NCI-H2196 (cell line): ENCODE measurements around the gene CSMD2.

ENCODE experiments used
- DNase-seq: peaks from one replicate; lab custom pipeline; 2025; ENCODE audit not compliant: unreplicated experiment; lab: John Stamatoyannopoulos, UW

The CSMD2 gene

DNA sequence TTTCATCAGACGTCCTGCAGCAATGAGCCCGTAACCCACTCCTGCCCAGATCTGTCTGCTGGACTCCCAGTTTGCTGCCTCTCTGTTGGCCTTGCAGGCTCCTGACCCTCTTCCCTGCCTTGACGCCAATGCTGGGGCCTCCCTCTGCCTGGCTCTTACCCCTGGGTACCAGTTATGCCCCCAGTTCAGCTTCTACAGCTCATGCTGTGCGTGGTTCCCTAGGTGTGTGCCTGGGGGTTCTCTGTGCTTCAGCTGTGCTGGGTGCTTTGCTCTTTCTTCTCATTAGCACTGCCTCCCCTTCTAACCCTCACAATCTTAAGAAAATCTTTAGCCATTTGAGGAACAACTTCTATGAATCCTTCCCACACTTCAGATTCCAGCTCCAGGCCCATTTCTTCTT is 541.2 kb downstream of the CSMD2 start:
- DNase-seq, result no peak

DNA sequence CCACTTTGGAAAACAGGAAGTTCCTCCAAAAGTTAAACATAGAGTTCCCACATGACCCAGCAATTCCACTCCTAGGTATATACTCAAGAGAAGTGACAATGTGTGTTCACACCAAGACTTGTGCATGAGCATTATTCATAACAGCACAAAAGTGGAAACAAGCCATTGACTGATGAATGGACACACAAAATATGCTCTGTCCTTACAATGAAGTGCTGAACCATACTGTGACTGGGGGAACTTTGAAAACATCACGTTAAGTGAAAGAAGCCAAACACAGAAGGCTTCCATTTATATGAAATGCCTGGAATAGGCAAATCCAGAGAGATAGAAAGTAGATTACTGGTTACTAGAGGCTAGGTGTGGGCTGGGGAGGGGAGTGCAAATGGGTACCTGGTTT is 542.3 kb downstream of the CSMD2 start:
- DNase-seq, result no peak

DNA sequence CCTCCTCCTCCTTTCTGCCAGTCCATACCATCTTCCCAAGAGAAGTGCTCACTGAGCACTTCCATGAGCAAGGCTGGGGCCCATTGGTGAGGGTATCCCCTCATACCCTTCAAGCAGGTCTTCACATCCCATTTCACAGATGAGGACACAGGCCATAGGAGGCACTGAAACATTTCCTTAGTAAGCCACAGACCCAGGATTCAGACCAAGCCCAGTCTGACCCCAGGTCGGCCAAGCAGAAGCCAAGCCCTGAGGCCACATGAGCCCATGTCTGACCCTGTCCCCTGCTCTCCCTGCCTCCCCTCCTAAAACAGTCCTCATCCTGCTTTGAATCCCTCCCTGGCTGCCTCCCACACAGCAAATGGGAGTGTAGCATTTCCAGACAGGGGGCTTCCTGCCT is 546.4 kb downstream of the CSMD2 start:
- DNase-seq, result no peak

DNA sequence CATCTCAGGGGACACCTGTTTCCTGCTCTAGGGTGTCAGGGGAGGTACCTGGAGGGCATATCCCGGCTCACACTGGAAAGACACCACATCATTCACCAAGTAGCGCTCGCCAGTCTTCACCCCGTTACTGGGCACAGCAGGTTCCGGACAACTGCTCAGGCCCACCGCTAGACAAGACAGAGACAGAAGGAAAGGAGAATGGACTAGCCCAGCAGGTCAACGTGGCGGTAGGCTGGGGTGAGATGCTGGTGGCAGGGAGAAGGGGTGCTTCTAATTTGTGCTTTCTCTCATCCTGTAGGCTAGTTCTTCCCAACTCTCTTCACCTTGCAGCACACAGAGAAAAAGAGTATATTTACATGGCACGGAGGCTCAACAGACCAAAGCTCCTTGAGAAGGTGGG is 547.6 kb downstream of the CSMD2 start:
- DNase-seq, result no peak

DNA sequence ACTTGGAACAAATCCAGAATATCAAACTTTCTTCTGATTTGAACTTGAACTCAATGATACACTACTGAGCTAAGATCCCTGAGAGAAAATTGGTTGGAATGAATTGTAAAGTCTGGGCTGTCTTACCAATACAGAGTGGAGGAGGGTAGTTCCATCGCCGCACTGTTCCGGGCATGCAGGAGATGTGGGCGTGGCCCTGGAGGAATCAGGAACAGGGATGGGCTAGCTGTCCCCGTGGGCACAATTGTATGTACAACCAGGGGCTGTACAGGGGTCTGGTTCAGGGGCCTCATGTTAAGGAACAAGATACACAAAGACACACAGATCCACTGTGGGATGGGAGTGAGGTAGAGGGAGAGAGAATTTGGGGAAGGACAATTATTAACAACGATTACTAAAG is 548.2 kb downstream of the CSMD2 start:
- DNase-seq, result no peak

DNA sequence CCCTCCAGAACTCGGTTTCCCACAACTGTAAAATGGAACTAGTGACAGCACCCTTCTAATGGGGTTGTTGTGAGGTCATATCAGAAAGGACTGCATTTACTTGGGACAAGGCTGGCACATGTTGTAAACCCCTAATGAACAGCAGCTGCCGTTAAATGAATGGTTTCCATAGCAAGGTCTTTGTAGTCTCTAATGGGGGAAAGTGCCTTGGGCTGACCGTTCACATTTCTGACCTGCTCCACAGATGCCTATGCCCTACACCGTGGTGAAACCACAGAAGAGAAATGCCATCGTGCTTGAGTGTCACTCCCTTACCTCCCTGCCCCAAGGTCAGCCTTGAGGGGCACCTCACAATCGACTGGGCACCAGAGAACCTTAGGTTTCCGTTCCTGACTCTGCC is 549.5 kb downstream of the CSMD2 start:
- DNase-seq, result no peak

DNA sequence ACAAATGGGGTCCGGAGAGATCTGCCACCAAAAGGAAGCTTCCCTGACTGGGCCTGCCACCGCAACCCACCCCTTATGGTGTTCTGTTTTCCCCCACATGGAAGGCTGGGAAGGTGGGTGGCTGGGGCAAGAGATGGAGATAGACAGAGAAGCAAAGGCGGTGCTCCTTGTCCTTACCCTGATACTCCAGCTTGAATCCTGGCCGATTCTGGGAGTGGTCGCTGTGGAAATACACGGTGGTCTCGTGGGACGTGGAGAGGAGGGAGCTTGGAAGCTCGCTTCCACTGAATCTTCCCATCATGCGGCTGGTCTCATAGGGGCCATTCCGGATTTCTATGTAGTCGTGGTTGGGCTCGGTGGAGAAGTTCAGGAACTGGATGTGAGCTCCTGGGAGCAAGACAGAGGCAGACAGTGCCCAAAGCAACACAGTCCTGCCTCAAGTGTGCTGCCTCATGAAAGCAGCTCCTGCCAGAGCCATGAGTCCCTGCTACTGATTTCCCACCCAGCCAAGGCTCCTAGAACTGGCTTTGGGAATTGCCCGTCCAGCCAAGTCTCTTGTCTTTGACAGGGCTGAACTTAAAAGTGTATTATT is 554.1 kb downstream of the CSMD2 start:
- DNase-seq, result no peak

DNA sequence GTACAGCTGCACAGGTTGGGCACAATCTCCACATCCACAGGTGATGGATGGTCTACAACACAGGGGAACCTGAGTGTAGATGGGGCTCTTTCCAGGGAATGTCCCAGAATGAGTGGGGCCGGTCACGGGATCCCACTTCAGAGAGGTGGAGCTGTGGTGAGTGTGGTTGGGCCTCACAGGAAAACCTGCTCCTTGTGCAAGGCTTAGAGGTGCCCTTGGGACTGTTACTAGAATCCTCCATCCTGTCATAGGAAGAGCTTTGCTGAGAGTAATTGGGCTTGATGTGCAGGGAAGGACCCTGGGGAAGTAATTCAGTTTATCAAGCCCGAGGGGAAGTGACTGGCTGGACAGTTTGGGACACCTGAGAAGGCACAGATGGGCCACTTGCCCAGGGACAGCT is 554.6 kb downstream of the CSMD2 start:
- no peak for DNase-seq

DNA sequence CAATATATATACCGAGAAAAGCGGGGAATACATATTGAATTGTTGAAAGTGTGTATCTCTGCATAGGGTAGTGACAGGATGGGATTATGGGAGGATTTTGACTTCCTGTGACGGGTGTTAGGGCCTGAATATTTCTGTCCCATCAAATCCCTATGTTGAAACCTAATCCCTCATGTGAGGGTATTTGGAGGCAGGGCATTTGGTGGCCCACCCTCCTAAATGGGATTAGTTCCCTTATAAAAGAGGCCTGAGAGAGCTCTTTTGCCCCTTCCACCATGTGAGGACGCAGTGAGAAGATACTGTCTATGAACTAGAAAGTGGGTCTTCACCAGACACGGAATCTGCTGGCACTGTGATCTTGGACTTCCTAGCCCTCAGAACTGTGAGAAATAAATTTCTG is 555.3 kb downstream of the CSMD2 start:
- no peak for DNase-seq

DNA sequence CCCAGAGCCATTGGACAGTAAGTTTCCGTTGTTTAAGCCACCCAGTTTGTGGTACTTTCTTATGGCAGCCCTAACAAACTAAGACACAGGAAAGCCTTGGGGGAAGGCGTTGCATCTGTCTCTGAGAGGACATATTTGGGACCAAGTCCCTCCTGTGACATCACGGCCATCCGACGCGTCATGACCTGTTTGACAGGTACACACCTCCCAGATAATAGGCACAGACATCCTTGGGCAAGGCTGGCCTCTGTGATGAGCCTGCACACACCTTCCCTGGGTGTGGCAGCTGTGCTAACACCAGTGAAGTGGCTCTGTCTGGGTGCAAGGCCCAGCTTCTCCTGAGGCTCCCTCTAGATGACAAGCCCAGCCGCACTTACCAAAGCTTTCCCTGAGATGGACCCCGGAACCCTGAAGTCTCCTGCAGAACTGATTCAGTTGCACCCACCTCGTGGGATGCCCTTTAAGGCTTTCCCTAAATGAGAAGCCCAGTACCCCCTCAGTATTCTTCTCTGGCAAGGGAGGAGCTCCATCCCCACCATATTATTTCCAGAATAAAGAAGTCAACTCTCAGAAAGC is 556.1 kb downstream of the CSMD2 start:
- no peak for DNase-seq

DNA sequence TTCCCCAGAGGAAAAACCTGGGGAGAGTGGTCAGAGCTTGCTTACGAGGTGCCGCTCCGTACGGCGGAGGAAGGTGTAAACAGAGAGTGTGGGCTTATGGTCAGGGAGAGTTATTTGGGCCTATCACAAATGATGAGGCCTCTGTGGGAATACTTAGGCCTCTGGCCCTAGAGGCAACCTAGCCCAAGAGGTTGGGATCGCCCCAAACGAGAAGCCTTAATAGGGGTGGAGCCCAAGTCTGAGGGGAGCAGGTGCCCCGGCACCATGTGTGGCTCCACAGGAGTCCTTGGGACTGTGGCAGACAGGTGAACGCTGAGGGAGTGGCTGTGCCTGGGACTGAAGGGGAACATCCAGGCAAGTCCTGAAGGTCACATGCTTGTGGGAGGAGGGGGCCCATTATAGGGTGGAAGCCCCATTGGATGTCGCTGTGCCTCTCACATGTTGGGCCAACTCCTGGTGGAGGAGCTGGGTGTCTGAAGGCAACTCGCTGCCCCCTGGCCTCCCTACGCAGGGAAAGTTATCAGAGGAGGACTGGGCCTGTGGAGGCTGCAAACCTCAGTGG is 557.5 kb downstream of the CSMD2 start:
- DNase-seq, result no peak

DNA sequence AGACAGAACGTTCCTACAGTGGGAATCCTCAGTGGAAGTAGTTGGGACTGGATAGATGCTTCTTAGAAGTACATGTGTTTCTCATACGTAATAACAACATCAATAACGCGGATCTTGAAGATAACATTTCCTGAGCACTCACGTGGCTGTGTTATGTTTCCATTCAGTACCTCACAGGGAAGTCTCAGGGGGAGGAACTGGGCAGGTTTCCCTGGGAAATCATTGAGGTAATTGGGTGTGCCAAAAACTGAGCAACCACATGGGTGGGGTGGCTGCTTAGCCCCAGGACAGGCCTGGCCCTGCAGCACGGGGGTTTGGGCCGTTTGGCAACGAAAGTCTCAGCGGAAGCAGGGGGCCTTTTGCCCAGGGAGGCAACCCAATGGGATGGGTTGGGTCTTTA is 558.8 kb downstream of the CSMD2 start:
- DNase-seq, result no peak

DNA sequence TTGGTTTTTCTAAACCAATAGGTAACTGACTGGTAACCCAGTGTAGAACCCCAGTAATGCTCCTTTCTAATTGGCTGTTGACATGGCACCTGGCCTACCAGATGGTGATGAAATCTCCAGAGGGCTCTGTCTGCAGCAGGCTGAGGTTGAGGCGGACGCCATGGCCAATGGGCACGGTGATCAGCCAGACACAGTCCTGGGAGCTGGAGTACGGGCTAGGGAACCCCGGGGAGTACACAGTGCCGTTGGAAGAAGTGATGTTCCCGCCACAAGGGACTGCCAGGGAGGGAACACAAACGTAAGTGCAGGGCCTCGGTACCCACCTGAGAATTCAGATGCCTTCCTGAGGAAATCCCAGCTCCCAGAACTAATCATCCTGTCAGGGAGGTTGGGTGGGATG is 562.8 kb downstream of the CSMD2 start:
- DNase-seq, result no peak

DNA sequence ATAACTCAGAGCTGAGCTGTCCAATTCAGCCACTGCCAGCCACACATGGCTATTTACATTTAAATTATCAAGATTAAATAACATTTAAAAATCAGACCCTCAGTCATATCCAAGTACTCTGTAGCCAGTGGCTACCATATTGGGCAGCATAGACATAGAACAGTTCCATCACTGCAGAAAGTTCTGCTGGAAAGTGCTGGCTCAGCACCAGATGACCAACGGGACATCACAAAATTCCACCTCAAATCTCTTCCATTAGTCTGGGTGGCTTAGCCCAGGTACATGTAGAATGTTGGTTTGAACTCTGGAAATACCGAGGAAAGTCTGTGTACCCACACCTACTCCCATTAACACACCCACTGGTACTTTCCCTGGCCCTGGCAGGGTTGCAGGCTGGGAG is 563.3 kb downstream of the CSMD2 start:
- DNase-seq, result no peak

DNA sequence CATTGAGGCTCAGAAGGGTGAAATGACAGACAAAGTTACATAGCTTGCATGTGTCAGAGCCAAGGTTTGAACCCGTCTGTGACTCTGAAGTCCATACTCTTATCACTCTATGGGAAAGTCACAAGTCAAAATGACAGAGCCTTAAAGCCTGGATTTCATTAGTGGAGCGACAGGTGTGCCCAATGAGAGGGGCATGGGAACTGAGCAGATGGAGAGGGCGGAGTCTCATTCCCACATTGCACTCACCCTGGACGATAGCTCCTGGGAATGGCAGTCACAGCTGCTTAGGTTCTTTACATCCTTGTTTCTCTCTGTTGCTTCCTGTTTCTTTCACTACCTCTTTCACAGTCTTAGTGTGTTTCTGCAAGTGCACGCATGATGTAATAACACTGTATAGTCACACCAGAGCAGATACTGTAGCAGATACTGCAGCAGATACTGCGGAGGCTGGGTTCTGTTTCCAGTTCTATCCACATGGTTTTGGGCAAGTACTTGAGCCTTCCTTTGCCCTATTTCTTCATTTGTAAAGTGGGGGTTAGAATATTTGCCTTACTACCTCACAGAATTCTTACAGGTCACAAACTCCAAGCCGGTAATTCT is 565.4 kb downstream of the CSMD2 start:
- DNase-seq, result no peak

DNA sequence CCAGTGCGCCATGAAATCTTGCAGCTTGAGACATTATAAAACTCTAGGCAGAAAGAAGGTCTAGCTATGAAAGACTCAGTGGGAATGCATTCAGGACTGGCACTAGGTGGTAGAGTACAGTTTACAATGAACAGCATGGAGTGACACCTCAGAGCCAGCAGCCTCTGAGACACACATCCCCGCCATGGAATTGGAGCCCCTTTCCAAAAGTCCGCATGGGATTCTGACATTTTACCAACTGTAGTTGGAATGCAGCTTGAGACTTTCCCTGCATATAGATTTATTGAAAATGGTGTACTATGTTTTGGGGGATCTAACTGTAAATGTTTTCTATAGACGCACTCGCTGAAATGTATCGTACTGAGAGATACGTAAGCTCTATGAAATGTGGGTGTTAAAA is 576.3 kb downstream of the CSMD2 start:
- no peak for DNase-seq

DNA sequence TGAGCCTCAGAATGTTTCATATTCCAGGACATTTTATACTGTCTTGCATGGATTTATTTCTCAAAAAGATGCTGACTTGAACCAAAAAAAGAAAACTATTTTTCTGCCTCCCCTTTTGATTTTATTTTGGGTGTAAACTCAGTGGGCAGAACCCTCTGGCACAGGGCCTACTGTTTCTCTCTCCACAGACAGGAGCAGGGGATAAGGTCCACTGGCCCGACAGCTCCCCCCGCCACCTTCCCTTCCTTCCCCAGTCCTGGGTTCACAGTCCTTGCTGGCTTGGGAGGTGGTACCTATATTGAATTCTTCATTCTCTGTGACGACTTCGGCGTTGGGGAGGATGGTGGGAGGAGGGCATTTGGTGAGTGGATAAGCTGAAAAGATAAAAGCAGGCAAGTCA is 578.2 kb downstream of the CSMD2 start:
- no peak for DNase-seq

DNA sequence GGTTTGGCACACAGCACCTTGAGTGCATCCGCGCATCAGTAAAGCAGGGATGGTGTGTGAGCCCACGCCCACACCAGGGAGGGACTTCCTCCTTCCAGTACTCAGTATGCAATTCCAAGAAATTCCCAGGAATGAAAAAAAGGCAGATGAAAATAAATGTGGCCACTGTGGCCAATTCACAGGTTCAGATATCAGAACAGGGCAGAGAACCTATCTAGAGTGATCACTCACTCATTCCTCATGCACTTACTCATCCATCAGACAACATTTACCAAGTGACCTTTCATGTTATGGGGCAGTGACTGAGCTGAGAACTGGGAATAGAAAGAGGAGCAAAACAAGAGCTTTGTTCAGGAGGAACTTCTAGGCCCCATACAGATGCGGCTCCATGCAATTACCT is 578.9 kb downstream of the CSMD2 start:
- DNase-seq, result no peak

DNA sequence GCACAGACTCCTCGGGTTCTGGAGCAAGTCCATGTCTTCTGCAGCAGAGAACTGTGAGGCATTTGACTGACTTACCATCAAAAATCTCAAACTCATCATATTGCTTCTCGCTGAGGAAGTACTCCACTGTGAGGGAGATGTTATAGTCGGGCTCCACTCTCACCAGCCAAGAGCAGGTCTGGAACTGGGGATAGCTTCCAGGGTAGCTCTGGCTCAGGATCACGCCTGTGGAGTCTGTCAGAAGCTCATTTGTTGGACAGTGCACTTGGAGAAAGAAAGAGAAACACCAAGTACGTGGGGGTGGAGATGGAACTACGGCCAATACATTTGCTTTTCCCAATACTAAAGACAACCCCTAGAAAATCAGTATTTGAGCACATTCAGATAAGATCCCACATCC is 581.5 kb downstream of the CSMD2 start:
- DNase-seq, result no peak

DNA sequence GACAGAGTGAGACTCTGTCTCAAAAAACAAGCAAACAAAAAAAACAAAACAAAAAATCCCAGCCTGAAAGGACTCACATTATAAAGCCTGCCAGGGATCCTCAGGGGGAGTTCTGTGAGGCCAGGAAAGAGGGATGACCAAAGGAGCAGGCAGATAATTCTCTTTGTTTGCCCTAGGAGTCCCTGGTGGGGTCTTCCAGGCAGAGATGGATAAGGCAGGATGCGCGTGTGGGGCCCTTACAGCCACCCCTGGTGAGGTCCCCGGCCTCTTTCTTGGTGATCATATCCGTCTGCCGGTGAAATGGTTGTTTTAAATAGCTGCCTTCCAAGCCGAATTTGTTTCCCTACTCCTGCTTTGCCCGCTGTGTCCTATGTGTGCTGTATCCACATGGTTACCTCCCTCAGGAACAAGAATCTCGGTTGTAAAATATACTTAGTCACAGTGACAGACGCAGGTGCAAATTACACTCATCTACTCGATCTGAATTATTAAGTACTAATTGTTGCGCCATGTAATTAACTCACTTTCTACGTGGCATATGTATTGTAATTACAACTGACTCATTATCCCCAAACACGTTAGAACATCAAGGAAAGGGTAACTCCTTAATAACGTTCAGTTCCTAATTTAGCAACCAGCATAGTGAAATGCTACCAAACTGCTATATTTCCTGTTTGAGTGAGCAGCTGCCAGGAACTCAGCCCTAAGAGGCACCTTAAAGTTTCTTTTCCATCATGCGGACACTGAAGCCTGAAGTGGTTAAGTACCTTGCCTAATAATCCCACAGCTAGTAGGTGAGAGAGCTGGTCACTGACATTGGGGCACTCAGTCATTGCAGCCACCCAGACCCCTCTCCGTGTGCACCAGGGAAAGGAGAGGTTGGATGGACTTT is 586.2 kb downstream of the CSMD2 start:
- DNase-seq, result no peak

DNA sequence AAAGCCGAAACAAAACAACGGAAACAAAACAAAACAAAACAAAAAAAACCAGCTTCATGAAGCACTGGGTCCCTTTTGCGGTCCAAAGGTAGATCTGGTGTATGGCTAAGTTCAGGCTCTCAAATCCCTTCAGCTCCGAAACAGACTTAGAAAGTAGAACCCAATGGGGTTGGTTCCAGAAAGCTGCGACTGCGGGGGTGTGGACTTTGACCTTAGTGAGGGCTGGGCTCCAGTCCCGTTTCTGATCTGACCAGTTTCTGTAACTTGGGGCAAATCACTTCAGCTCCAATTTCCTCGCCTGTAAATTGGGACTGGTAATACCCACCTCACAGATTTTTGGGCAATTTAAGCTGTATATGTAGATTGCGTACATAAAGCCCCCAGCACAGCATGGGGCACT is 587.4 kb downstream of the CSMD2 start:
- DNase-seq, result no peak
